NCI-H1048 (cell line): Measurements from ENCODE around the gene CES5A.
"Not testable (repeated sequence)": the region's sequence is repeated elsewhere in the genome, so short reads cannot be mapped to it uniquely, and the experiment has no call there.

Experiments
- DNase-seq: peaks from one replicate; lab custom pipeline; 2025; lab: John Stamatoyannopoulos, UW

CES5A gene

GRCh38 chr16:55876854-55877253 is 1.7 kb upstream of the CES5A start:
- no peak for DNase-seq

GRCh38 chr16:55873122-55873521 is 2.1 kb downstream of the CES5A start:
- no peak for DNase-seq

GRCh38 chr16:55872130-55872529 is 3.0 kb downstream of the CES5A start:
- no peak for DNase-seq

- no peak for DNase-seq
Measured at GRCh38 chr16:55871411-55872038, 3.6 kb downstream of the CES5A start.

- DNase-seq = no peak
Measured at GRCh38 chr16:55868980-55869379, 6.2 kb downstream of the CES5A start.

GRCh38 chr16:55868137-55868536 is 7.0 kb downstream of the CES5A start:
- no peak for DNase-seq

- DNase-seq = no peak
Measured at GRCh38 chr16:55861288-55861687, 13.9 kb downstream of the CES5A start.

GRCh38 chr16:55857650-55858049 is 17.5 kb downstream of the CES5A start:
- DNase-seq = not testable (repeated sequence)

- no peak for DNase-seq
Measured at GRCh38 chr16:55856950-55857349, 18.2 kb downstream of the CES5A start.

- DNase-seq = no peak
Measured at GRCh38 chr16:55853114-55853513, 22.1 kb downstream of the CES5A start.

- DNase-seq = no peak
Measured at GRCh38 chr16:55849536-55849935, 25.6 kb downstream of the CES5A start.

GRCh38 chr16:55846598-55847346 is 28.4 kb downstream of the CES5A start:
- DNase-seq = no peak

- no peak for DNase-seq
Measured at GRCh38 chr16:55843105-55843395, 32.1 kb downstream of the CES5A start.

GRCh38 chr16:55842369-55843104 is 32.6 kb downstream of the CES5A start:
- no peak for DNase-seq

- no peak for DNase-seq
Measured at GRCh38 chr16:55839115-55839514, 36.1 kb downstream of the CES5A start.

GRCh38 chr16:55836158-55836611 is 39.0 kb downstream of the CES5A start:
- DNase-seq = no peak

GRCh38 chr16:55835581-55835980 is 39.6 kb downstream of the CES5A start:
- no peak for DNase-seq

- DNase-seq = not testable (repeated sequence)
Measured at GRCh38 chr16:55835173-55835572, 40.0 kb downstream of the CES5A start.

- no peak for DNase-seq
Measured at GRCh38 chr16:55834049-55834448, 41.1 kb downstream of the CES5A start.

GRCh38 chr16:55832773-55833691 is 42.1 kb downstream of the CES5A start, which contains the start of gene CES1:
Gene CES1, minus strand, starts transcription at chr16:55833096. Its CDS starts 41 bp downstream, at chr16:55833055.
- DNase-seq = no peak

- no peak for DNase-seq
Measured at GRCh38 chr16:55832425-55832772, 42.8 kb downstream of the CES5A start.

- DNase-seq = no peak
Measured at GRCh38 chr16:55830658-55831294, 44.4 kb downstream of the CES5A start.
